A673 (cell line): ENCODE results near the gene KCTD4.

ENCODE experiments used
- CTCF ChIP-seq: fragments of 300-800, 200-600 bp; sonication (generic); conservative IDR thresholded peaks from 2 replicates; pipeline ENCODE4 v1.5.1; 2017; ENCODE audit warnings: low read depth, mild to moderate bottlenecking, antibody characterized with exemption, low read length, moderate library complexity, mixed read lengths
- EZH2 ChIP-seq: fragments of 200-600 bp; sonication (generic); IDR thresholded peaks from 2 replicates; pipeline ENCODE4 v1.6.1; 2017; ENCODE audit warnings: borderline replicate concordance, low read depth, mild to moderate bottlenecking, mixed read lengths, antibody characterized with exemption, low read length; ENCODE audit not compliant: poor library complexity, severe bottlenecking

GRCh38 chr13:45238945-45239795 lies 38.3 kb upstream of the KCTD4 start:
- no peak for TF ChIP-seq CTCF
- TF ChIP-seq EZH2, result no peak
